ENCODE results near the gene DNAJC30.

DNA sequence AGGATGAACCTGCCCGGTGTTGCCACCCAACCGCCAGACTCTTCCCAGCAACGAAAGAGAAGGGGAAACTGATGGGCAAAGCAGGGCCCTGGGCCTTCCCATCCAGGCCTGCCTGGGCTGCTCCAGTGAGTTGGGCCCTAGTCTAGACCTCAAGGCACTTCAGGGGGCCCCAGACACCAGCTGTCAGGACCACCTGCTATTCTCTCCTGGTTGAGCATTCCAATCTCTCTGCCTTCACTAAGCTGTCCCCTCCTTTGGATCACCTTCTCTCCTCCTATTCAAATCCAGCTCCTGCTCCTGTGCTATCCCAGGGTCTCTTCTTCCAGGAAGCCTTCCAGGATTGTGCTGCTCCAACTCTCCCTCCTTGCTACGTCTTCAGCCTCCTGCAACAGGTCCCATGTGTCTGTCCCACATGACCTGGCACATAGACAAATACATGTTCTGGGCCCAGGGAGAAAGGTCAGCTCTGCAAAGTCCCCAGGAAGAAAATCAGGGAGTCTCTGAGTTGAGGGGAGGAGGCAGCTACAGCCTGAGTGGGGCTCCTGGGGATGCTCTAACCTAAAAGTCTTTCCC, 33.2 kb upstream of the DNAJC30 start:
- TF ChIP-seq, protein P1, sequence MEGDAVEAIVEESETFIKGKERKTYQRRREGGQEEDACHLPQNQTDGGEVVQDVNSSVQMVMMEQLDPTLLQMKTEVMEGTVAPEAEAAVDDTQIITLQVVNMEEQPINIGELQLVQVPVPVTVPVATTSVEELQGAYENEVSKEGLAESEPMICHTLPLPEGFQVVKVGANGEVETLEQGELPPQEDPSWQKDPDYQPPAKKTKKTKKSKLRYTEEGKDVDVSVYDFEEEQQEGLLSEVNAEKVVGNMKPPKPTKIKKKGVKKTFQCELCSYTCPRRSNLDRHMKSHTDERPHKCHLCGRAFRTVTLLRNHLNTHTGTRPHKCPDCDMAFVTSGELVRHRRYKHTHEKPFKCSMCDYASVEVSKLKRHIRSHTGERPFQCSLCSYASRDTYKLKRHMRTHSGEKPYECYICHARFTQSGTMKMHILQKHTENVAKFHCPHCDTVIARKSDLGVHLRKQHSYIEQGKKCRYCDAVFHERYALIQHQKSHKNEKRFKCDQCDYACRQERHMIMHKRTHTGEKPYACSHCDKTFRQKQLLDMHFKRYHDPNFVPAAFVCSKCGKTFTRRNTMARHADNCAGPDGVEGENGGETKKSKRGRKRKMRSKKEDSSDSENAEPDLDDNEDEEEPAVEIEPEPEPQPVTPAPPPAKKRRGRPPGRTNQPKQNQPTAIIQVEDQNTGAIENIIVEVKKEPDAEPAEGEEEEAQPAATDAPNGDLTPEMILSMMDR (IDR thresholded peaks at IDR 0.05) = no peak
- no peak for TF ChIP-seq POLR2A (IDR thresholded peaks at IDR 0.05)

All from tibial nerve (tissue), 3 donors.